Stomach (tissue), 9 donors: ENCODE measurements around the gene ZCCHC10. TPM values are rescaled to one million over a fixed set of nuclear protein-coding genes. Genes with fewer than 3 reads are reported as not detected.
"Not testable (repeated sequence)": the region's sequence is repeated elsewhere in the genome, so short reads cannot be mapped to it uniquely, and the experiment has no call there.

Experiments used
- DNase-seq, 2 donors: peaks; one replicate each; pipeline versions ENCODE4 v3.0.0 to v3.0.0-alpha.2; 2013 to 2019
- H3K27ac ChIP-seq, 5 donors: fragments of 200-600 bp in 4 of 5; sonication (generic) in 4 of 5; one replicate each; pipeline ENCODE4 v1.5.1; 2013 to 2019; ENCODE audit warnings: mild to moderate bottlenecking in 1 of 5, moderate library complexity in 1 of 5
- H3K27me3 ChIP-seq, 3 donors: fragments of 200-600 bp; sonication (generic); one replicate each; pipeline ENCODE4 v1.5.1; 2017 to 2019; ENCODE audit warnings: mixed run types in 1 of 3
- H3K36me3 ChIP-seq, 4 donors: fragments of 200-600 bp; sonication (generic); 1 replicate in 3 of 4; 2 replicates in 1 of 4; pipeline ENCODE4 v1.5.1; 2016 to 2019
- H3K4me1 ChIP-seq, 4 donors: fragments of 200-600 bp; sonication (generic); one replicate each; pipeline ENCODE4 v1.5.1; 2016 to 2019
- H3K4me3 ChIP-seq, 4 donors: fragments of 200-600 bp; sonication (generic) in 3 of 4; one replicate each; pipeline ENCODE4 v1.5.1; 2016 to 2019; ENCODE audit warnings: mild to moderate bottlenecking in 1 of 4
- H3K9me3 ChIP-seq, 4 donors: fragments of 200-600 bp; sonication (generic); one replicate each; pipeline ENCODE4 v1.5.1; 2016 to 2019
- EP300 ChIP-seq: sonication (generic); formaldehyde crosslinking; IDR thresholded peaks from one replicate; pipeline ENCODE4 v1.6.1; 2017; ENCODE audit warnings: antibody characterized with exemption
- POLR2A ChIP-seq, 4 donors: fragments of 450-650 bp; IDR thresholded peaks; one replicate each; pipeline ENCODE4 v1.6.1; 2016; ENCODE audit warnings: antibody characterized with exemption in 4 of 4, control low read depth in 2 of 4, mild to moderate bottlenecking in 1 of 4, moderate library complexity in 1 of 4
- POLR2AphosphoS5 ChIP-seq, 3 donors: sonication (generic); formaldehyde crosslinking; IDR thresholded peaks; one replicate each; pipeline ENCODE4 v1.6.1; 2016; ENCODE audit warnings: antibody characterized with exemption in 3 of 3
- WGBS, 5 donors: extraction: QIAGEN DNeasy Blood & Tissue Kit in 3 of 5; methylation state at CpG; one replicate each; pipeline versions ENCODE4 v1.1.5 to v1.1.7; 2013 to 2018; 5-methylcytosine and 5-hydroxymethylcytosine counted together
- intact Hi-C: fragments of 100-400 bp; cut with DNase I; formaldehyde crosslinking; loops from one replicate; pipeline ENCODE4 v1.15.1; 2023; ENCODE audit warnings: low total_unique reads
- polyA plus RNA-seq, 3 donors: library from polyadenylated mRNA; stranded (reverse); fragments of 200-250 nt; gene quantifications; one replicate each; pipeline ENCODE4 v1.2.3, GENCODE V29; 2013
- total RNA-seq, 5 donors: library from RNA; depleted of rRNA; stranded (reverse); fragments of >200 nt; gene quantifications; one replicate each; pipeline versions ENCODE4 v1.1.0 to v1.2.3, GENCODE V29; 2014 to 2016
- TF ChIP-seq, protein P1 (sequence below), 7 experiments: fragments of 450-650 bp in 4 of 7; fragments of 200-600 bp in 3 of 7; sonication (generic) in 3 of 7; IDR thresholded peaks; one replicate each; pipeline ENCODE4 v1.5.1; 2016 to 2019; ENCODE audit warnings: antibody characterized with exemption in 7 of 7, control low read depth in 2 of 7, mild to moderate bottlenecking in 1 of 7
- donor health status: healthy with polysubstance abuse.
- donor health status: Bipolar disorder and iron deficiency.
- donor health status: healthy.

ZCCHC10 gene
- total and polyA plus RNA-seq, 8 donors = 0.29 to 45.1 (median 11.8) TPM

DNA sequence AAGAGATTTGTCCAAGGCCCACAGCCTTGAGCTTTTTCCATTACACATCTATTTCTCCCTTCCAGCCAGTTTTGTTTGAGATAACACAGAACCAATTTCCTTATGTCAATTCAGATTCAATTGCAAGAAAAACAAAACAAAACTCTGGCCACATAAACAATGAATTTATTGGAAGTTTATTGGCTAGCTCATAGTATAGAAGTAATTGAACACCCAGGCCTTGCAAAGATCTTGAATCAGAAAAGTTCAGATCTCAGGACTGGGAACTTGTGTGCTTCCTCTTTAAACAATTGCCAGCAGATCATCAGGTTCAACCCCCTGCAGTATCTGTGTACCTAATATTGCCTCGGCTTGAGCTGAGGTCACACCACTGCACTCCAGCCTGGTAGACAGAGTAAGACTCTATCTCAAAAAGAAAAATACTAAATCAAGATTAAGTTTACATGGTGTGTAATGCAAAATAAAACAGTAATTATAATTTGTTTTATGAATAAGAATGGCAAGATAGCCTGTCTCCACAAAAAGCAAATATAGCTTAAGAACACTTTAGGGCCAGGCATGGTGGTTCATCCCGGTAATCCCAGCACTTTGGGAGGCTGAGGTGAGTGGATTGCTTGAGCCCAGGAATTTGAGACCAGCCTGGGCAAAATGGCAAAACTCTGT, 4.1 kb upstream of the ZCCHC10 start:
- Histone ChIP-seq H3K4me1 (peaks cover 0 to 26% (median 7%) of the 10 kb centered on the region in 4 donors), H3K9me3 (no peaks in the 10 kb centered on the region), H3K27me3 (no peaks in the 10 kb centered on the region), H3K36me3 (no peaks in the 10 kb centered on the region), H3K27ac (no peak overlapping the region), H3K4me3 (no peak overlapping the region)
- 45 to 67% (median 61%) methylated on average over 2 of the region's 2 CpGs for WGBS, 5 donors
- intact Hi-C loops = no loop called here
- DNase-seq = no peak
- TF ChIP-seq POLR2A (IDR thresholded peaks at IDR 0.05) (no peak), POLR2AphosphoS5 (IDR thresholded peaks at IDR 0.05) (no peak), EP300 (no peak)
- TF ChIP-seq, protein P1, sequence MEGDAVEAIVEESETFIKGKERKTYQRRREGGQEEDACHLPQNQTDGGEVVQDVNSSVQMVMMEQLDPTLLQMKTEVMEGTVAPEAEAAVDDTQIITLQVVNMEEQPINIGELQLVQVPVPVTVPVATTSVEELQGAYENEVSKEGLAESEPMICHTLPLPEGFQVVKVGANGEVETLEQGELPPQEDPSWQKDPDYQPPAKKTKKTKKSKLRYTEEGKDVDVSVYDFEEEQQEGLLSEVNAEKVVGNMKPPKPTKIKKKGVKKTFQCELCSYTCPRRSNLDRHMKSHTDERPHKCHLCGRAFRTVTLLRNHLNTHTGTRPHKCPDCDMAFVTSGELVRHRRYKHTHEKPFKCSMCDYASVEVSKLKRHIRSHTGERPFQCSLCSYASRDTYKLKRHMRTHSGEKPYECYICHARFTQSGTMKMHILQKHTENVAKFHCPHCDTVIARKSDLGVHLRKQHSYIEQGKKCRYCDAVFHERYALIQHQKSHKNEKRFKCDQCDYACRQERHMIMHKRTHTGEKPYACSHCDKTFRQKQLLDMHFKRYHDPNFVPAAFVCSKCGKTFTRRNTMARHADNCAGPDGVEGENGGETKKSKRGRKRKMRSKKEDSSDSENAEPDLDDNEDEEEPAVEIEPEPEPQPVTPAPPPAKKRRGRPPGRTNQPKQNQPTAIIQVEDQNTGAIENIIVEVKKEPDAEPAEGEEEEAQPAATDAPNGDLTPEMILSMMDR (IDR thresholded peaks at IDR 0.05) = no peak

DNA sequence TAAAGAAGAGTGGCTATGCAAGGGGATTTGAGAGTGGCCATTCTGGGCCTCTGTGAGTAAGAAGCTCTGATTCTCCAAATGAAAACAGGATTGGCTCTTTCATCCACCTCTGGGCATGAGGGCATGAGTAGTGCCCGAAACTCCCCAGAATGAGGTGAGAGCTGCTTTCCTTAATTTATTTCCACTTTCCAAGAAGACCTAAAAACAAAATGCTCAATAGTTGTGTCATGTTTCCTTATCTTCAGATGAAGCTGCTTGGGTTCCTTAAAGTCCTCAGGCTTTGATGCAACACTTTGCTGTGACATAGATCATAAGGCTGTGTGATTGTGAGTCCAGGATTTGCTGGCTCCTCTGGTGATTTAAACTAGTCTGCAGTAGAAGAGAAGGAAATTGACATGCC, 3.1 kb upstream of the ZCCHC10 start:
- no peaks in the 10 kb centered on the region for H3K36me3 ChIP-seq
- H3K4me1 ChIP-seq = peaks cover 0 to 36% (median 17%) of the 10 kb centered on the region in 4 donors
- WGBS, 5 donors = 90 to 100% (median 97%) methylated on average over 1 of the region's 1 CpG
- TF ChIP-seq POLR2AphosphoS5 (IDR thresholded peaks at IDR 0.05) (no peak), POLR2A (IDR thresholded peaks at IDR 0.05) (no peak), EP300 (no peak)
- TF ChIP-seq, protein P1 (IDR thresholded peaks at IDR 0.05) = no peak
- H3K9me3 ChIP-seq = no peaks in the 10 kb centered on the region
- no peak overlapping the region for H3K27ac ChIP-seq
- intact Hi-C loops = no loop called here
- no peak for DNase-seq
- H3K4me3 ChIP-seq = no peak overlapping the region
- no peaks in the 10 kb centered on the region for H3K27me3 ChIP-seq

DNA sequence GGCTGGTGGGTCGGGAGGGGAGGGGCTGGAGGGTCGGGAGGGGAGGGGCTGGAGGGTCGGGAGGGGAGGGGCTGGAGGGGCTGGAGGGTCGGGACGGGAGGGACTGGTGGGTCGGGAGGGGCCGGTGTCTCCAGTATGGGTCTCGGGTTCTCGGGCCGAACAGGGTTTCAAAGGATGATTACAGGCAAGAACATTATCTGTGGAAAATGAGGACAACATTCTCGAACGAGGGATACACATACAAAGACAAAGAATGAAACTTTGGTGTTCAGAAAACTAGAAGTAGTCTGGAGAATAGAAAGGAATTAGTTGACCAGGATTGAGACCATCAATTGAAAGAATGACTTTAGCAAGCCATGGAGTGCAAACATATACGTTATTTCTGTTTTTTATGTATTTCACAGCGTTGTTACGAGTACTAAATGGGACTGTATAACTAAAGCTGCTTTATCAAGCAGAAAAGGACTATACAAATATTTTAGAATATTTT, 360 bp upstream of the ZCCHC10 start:
- intact Hi-C loops = no loop called here
- no peaks in the 10 kb centered on the region for H3K9me3 ChIP-seq
- H3K4me1 ChIP-seq = peaks cover 0 to 30% (median 22%) of the 10 kb centered on the region in 4 donors
- peaks cover 0 to 12% (median 9%) of the 10 kb centered on the region in 4 donors for H3K36me3 ChIP-seq
- WGBS, 5 donors = 2 to 6% (median 3%) methylated on average over 12 to 15 of the region's 15 CpGs
- no peak for DNase-seq
- TF ChIP-seq POLR2AphosphoS5 (IDR thresholded peaks at IDR 0.05) (no peak), POLR2A (IDR thresholded peaks at IDR 0.05) (no peak), EP300 (no peak)
- TF ChIP-seq, protein P1 (IDR thresholded peaks at IDR 0.05) = no peak
- peak overlapping the region; percentile 71 to 82 (median 76) for H3K4me3 ChIP-seq
- no peaks in the 10 kb centered on the region for H3K27me3 ChIP-seq
- peak overlapping the region; percentile 33 to 99 (median 97) for H3K27ac ChIP-seq

- Histone ChIP-seq H3K4me1 (peaks cover 0 to 10% (median 3%) of the 10 kb centered on the region in 4 donors), H3K36me3 (peaks cover 7 to 57% (median 49%) of the 10 kb centered on the region in 4 donors)
- H3K27ac ChIP-seq, H3K4me3 ChIP-seq, DNase-seq, H3K9me3 ChIP-seq, intact Hi-C loops, H3K27me3 ChIP-seq: not testable (repeated sequence)
- 84 to 94% (median 92%) methylated on average over 7 of the region's 7 CpGs for WGBS, 5 donors
Measured at GRCh38 chr5:133019471-133019870, 6.9 kb downstream of the ZCCHC10 start.

- Histone ChIP-seq H3K4me1 (no peaks in the 10 kb centered on the region), H3K36me3 (peaks cover 7 to 61% (median 50%) of the 10 kb centered on the region in 4 donors), H3K27me3 (no peaks in the 10 kb centered on the region), H3K27ac (no peak overlapping the region), H3K9me3 (no peaks in the 10 kb centered on the region), H3K4me3 (no peak overlapping the region)
- WGBS, 5 donors = 72 to 94% (median 79%) methylated on average over 4 of the region's 4 CpGs
- DNase-seq = no peak
- intact Hi-C loops = no loop called here
- TF ChIP-seq POLR2A (IDR thresholded peaks at IDR 0.05) (no peak), EP300 (no peak), POLR2AphosphoS5 (IDR thresholded peaks at IDR 0.05) (no peak)
- TF ChIP-seq, protein P1 (IDR thresholded peaks at IDR 0.05) = no peak
Measured at GRCh38 chr5:133017964-133018363, 8.4 kb downstream of the ZCCHC10 start.
